HG02571 (cell line): Measurements from ENCODE around the gene C15orf39.
A peak's percentile ranks its signal among the peaks of the same experiment; 100 is the strongest.
"Not testable (repeated sequence)": the region's sequence is repeated elsewhere in the genome, so short reads cannot be mapped to it uniquely, and the experiment has no call there.

Experiments used
- ATAC-seq: cut with Tn5 transposase; IDR thresholded peaks from one replicate; pipeline ENCODE4 v1.9.1; 2021; ENCODE audit warnings: mild to moderate bottlenecking, moderate library complexity; ENCODE audit not compliant: unreplicated experiment

Gene C15orf39

DNA sequence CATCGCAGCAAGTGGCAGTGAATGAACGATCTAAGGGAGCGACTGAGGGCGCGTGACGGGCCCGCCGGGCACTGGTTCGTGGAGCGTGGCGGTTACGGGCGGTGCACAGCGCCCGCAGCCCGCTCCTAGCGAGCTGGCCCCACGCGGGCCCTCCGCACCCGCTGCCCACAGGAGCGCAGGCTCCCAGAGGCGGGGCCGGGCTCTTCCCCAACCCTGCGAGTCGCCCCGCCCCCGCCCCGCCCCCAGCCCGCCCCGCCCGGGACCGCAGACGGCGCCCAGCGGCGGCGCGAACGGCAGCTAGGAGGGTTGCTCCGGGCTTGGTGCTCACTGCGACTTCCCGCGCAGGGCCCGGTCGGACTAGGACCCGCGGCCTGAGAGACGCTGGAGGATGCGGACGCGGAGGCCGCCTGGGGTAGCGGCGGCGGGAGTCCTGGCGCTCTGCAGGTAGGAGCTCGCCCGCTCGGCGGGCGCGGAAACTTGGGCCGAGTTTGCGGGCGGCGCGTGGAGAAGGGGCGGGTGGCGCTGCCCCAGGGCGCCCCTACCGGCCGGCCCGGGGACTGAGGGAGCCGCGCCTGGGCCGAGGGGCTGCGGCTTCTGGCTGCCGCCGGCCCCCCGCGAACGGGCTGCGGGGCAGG, at the start of gene C15orf39:
Gene C15orf39, plus strand, starts transcription at position 267 of the 635 bp plus-strand sequence. CDS start 4,167 bp downstream, outside the sequence.
- ATAC-seq = peak; percentile 45

DNA sequence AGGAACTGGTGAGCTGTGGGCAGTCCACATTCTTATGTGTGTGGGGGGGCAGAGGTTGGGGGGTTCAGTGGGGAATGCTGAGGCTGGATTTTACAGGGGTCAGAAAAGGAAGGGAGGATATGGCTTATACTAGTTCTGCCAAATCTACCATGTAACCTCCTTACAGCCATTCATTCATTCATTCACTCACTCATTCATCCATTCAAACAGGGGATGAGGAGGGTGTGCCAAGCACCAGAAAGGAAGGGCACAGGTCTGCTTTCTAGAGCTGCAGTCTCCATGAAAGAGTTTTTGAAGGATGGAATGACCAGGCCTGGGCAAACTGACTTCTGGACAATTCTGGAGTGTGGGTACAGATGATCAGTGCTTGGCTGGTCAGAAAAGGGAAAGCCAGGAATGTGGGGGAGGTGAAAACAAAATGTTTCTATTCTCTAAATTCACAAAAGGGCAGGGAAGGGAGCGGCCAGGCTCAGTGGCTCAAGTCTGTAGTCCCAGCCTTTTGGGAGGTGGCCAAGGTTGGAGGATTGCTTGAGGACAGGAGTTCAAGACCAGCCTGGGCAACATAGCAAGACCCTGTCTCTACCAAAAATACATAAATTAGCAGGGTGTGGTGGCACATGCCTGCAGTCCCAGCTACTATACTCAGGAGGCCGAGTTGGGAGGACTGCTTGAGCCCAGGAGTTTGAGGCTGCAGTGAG, 49.2 kb upstream of the C15orf39 start:
- no peak for ATAC-seq

DNA sequence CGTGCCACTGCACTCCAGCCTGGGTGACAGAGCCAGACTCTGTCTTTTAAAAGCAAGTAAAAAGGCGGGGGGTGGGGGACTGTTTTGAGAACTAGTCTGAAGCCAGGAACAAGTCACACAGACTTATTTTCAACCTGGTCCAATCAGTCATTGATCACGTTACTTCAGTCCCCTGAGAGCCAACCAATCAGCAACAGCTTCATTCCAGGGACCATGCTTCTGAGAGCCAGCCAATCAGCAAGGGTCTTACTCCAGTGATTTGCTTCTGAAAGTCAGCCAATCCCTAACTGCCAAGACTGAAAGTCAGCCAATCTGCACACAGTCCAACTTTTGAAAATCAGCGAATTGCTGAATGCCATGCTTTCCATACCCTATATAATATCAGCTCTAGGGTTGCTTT, 48.6 kb upstream of the C15orf39 start:
- no peak for ATAC-seq

DNA sequence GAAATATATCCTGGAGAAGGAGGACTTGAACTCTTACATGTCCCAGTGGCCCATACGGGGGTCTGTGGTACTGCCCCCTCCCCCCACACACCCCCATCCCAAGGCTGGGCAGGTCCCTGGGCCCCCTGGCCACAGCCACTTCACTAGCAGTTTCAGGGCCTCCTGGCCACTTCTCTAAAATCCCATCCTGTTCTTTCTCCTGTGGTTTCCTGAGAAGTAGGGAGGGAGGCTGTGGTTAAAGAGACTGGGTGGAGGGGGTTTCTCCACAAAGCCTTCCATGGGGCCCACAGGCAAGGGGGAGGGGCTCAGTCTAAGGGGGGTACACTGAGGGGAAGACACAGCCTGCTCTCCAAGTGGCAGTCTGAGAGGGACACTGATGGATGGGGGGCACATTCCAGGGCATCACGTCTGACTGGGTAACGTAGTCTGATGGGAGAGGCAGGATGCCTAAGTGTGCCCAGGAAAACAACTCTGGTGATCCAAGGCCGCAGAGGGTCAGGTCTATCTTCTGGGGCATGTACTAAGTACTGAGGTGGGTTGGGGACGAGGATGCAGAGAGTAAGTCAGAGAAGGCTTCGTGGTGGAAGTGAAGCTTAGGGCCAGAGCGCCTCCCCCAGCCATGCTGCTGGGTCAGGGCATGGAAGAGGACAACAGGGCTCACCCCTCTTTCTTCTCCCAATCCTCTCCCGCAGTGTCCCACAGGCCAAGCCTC, 48.0 kb upstream of the C15orf39 start:
- ATAC-seq = no peak

DNA sequence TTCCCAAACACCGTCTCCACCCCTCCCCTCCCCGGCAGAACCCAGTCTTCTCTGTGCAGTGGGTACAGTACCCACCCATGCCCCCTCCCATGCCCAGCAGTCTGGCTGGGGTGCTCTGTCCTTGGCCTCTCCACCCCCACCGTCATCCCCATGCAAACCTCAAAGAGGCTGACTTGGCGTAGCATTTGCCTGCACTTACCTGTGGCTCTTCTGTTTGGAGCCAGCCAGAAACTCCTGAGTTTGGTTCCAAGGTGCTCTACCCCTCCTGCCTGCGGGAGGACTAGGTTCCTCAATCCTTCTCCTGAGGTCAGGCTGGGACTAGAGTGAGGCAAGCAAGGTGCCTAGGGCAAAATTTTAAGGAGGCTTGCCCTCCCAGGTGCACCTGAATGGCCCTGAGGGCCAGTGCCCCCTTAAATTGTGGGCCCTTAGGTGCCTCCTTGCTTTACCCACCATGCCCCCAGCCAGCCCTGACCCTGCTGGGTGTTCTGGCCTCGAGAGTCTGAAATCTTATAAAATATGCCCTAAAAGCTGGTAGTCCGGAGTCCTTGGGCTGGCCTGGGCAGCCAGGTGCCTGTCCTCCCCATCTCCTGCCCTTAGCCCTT, 47.1 kb upstream of the C15orf39 start:
- no peak for ATAC-seq

DNA sequence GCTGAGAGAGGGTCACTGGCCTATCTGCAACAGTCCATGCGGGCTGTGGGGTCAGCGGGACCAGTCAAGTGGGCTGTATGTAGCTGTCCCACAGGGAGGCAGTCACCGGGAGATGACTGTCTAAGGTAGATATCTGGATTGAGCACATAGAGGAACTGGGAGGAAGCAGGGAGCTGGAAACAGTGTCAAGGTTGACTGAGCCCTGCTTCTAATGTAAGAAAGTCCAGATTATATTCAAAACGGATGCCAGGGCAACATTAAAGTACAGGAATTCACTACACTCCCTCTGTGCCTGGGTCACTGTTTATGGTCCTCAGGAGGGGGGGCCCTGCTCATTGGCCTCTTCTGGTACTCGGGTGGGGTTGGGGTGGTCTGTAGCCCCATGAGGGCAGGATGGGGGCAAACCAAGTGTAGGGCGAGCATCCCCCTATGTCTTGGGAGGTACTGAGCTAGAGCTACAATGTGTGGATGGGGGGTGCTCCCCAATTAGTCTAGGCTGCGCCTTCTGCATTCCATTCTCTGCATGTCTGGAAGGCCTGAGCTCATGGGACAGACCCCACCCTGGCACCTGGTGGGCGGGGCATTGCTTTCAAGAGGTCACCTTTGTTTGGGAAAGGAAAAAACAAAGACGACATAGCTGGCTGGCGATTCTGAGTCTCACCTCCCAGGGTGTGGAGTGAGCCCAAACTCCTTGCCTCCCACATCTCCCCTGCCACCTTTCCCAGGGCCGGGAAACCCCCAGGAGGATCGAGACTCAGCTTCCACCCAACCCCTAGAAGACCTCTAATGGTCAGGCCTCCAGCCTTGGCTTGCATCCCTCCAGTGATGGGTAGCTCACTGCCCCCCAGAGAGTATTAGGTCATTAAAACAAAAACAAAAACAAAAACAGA, 45.1 kb upstream of the C15orf39 start:
- no peak for ATAC-seq

DNA sequence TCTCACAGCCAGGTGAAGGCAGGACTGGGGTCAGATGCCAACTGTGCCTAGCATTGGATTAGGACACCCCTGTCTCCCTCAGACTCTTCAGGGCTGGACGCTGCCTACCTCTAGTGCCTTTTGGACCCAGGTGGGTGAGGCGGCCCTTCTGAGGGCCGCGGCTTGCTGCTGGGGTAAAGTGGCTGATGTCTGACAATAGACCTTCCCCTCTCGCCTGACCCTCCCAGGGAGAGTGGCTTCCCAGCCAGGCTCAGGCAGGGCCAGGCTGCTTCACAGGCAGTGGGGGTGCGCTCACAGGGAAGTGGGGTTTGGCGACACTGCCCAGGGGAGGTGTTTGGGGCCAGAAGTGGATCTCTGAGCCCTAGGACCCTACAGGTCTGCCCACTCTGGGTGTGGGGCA, 43.3 kb upstream of the C15orf39 start:
- ATAC-seq = no peak

DNA sequence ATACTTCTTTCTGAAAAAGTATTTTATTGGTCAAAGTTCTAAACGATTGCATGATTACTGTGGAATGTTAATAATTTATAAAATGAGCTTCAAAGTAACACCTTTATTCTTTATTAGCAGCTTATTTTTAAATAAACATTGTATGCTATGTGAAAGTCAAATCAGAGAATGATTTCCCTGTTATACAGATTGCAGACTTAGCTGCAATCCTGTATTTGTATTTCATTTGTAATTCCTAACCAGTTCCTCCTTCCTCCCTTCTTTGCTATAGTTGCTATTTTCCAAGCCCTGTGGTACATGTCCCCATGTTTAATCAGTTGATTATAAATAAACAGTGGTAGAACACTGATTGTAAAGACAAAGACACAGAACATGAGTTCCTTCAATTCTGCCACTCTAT, 42.4 kb upstream of the C15orf39 start:
- ATAC-seq = no peak

DNA sequence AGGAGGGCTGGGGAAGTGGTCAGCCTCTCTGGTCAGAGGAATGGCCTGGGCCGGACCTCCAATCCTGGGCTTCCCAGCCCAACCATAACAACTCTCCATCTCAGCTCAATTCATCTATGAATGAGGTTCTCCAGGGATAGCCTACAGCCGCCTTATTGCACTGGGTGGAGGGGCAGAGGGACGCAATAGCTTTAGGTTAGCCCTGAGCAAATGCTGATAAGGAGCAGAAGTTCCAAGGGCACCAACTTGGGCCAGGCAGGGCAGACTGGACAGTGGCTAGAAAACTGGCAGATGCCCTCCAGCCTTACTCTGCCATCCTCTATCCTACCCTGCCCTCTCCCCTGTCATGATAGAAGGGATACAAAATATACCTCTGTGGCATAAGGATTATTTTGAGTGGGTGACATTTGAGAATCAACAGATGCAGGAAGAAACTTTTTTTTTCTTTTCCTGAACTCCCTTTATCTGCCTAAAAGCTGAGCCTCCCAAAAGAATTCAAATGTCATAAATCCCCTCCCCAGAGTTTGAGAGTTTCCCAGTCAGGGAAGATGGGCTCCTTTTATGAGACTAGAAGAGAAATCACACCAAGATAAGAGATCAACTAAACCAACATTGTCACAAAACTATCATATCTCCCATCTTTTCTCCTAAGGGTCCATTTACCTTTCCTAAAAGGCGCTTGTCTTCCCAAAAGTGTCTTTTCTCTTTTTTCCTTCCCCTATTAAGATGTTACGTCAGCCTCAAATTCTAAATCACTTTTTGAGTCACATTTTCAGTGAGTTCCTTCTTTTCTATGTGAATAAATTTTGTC, 40.4 kb upstream of the C15orf39 start:
- no peak for ATAC-seq

DNA sequence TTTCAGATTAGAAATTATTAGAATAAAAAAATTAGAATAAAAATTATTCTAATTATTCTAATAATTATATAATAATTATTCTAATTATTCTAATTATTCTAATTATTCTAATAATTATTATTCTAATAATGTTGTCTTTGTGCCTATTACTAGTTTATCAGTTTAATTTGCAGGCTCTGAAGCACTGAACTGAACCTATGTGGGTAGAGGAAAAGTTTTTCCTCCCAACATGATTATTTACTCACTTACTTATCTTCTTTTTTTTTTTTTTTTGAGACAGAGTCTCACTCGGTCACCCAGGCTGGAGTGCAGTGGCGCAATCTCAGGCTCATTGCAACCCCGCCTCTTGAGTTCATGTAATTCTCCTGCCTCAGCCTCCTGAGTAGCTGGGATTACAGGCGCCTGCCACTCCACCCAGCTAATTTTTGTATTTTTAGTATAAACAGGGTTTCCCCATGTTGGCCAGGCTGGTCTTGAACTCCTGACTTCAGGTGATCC, 39.7 kb upstream of the C15orf39 start:
- ATAC-seq = no peak

DNA sequence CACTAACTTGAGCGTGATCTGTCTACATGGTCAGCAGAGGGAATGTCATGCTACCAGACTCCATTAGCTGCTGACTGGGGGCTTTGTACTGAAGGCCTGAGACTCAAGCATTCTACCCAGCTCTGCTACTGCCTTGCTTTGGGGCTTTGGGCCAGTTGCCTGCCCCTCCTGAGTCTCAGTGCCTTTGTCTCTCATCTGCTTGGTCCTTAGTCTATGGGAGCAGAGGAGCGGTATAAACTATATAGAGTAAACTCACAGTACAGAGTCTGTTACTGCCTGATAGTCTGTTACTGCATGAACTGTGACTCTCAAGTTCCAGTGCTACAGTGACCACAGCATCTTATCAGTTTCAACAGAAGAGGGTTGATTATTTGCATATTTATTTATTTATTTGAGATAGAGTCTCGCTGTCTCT, 38.5 kb upstream of the C15orf39 start:
- ATAC-seq = no peak

DNA sequence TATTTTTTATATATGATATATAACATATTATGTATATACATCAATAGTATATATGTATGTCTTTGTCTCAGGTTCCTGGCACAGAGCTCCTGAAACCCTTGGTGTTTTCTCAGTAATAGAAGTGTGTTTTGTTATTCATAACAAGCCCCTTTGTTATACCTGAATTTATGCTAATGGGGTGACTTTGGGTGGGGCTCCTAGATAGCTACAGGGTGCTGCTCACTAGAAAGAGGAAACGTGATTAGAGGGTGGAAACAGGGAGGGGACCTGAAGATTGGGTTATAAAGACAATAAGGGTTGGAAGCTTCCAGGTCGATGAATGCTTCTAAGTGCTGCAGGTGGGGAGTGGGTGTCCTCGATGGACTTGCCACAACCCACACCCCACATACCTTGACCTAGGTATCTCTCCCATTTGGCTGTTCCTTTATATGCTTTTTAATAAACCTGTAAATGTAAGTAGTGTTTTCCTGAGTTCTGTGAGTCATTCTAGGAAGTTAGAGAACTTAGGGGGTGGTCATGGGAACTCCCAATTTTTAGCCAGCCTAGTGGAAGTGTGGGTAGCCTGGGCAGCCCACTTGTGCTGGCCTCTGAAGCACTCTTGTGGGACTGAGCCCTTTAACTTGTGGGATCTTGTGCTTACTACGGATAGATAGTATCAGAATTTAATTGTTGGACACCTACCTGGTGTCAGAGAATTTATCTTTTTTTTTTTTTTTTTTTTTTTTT, 36.9 kb upstream of the C15orf39 start:
- no peak for ATAC-seq

DNA sequence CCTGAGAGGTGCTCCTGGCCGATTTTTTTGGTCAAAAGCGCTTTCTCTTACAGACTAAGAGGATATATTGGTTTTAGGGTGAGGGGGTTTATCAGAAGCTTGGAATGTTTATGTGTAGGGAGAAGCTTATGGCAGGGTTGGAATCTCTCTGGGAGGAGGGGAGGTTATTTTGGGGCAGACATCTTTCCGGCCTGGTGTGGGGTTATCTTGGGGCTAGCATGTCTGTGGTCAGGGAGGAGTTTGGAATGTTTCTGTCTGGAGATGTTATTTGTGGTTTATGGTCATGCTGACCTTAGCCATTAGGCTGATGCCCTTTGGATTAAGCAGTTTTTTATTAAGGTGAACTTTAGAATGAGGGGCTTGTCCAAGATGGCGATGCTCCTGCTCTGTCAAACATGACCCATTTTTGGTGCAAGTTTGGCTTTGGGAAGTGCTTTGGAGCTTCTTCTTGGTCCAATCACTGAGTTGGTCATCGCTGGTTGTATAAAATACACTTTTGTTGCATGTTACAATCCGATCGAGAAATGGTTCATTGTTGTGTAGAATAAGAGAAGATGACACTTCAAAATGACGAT, 35.1 kb upstream of the C15orf39 start:
- not testable (repeated sequence) for ATAC-seq

DNA sequence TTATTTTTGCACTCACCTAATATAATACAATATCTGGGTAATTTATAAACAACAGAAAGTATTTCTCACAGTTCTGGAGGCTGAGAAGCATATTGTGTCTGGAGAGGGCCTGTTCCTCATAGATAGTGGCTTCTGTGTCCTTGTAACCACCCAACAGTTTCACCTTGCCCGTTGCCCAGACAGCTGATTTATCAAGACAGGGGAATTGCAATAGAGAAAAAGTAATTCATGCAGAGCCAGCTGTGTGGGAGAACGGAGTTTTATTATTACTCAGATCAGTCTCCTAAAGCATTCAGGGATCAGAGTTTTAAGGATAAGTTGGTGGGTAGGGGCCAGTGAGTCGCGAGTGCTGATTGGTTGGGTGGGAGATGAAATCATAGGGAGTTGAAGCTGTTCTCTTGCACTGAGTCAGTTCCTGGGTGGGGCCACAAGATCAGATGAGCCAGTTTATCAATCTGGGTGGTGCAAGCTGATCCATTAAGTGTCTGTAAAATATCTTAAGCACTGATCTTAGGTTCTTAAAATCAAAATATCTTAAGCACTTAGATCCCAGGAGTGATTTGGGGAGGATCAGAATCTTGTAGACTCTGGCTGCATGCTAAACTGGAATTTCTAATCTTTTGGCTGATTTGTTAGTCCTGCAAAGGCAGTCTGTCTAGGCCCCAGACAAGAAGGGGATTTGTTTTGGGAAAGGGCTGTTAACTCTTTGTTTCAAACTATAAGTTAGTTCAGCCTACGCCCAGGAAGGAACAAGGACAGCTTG, 33.9 kb upstream of the C15orf39 start:
- no peak for ATAC-seq

DNA sequence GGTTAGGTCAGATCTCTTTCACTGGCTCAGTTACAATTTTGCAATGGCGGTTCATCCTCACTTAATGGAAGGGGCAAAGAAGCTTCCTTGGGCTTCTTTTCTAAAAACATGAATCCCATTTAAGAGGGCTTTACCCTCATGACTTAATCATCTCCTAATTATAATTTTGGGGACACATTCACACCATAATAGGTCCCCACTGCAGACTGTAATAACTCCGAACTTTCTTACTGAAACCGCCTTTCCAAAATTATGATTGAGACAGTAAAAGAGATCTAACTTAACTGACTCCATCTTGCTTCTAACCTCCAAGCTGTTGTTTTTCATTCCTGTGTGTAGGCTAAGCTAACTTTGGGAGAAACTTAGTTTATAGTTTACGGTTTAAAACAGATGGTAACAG, 33.3 kb upstream of the C15orf39 start:
- no peak for ATAC-seq

DNA sequence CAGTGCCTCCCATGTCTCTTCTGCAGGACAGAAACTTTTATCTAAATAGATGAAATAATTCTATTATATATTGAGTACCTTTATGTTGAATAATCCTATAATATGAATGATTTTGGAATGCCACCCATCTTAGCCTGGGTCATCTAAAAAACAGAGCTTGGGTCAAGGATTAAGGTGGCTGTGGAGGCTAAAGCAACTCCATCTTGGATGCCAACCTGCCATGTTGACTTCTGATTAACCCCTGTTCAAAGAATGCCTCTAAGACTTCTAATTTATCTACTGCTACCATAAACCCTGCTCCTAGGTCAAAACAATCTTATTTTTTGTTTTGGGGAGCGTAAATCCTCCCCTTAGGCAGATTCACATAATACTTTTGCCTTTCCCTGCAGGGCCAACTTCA, 31.5 kb upstream of the C15orf39 start:
- no peak for ATAC-seq

DNA sequence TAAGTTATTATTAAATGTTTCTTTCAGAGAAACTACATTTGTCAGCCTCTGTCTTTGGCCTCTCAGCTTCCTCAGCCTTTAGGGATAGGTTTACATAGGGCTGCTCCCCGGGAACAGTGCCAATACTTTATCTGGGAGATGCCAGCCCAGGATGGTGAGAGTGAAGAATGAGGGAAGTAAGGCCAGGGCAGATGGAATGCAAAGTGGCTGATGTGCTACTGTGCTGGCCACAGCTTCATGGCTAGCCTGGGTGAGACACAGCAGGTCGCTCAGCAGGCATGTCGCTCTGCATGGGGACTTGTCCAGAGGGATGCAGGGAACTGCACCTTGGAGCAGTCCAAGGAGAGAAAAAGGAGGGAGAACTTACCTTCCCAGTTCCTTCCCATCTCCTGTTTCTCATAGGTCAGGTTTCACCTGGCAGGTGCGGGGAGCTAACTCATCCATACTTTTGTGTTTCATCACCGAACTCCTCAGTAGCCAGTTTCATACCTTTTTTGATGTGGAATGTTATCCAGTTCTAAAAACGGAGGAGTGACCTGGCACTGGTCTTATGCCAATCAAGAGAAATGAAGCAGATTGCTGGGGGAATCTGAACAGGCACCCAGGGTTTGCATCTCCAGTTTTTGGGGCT, 30.9 kb upstream of the C15orf39 start:
- no peak for ATAC-seq
